ENCODE measurements around the gene NSD1. TPM values are rescaled to one million over a fixed set of nuclear protein-coding genes. Genes with fewer than 3 reads are reported as not detected.
A peak's percentile ranks its signal among the peaks of the same experiment; 100 is the strongest.

Gene NSD1
- total and polyA plus RNA-seq, 2 of the 4 experiments (the other 2 are of a cell fraction), result 7.7 to 31.0 TPM

GRCh38 chr5:177317959-177318377 lies 184.4 kb downstream of the NSD1 start (continued):
- TF ChIP-seq ELK1 (IDR thresholded peaks at IDR 0.05; ENCODE audit: borderline replicate concordance, low read depth, low read length) (no peak), SMC3 (IDR thresholded peaks at IDR 0.05; ENCODE audit: low read depth, low read length) (peak; percentile 73), CEBPB (IDR thresholded peaks at IDR 0.05; ENCODE audit: low read depth, low read length) (peak; percentile 79), BHLHE40 (IDR thresholded peaks at IDR 0.05; ENCODE audit: low read depth, low read length) (no peak)

Measured in IMR-90 (cell line).